ENCODE results near the gene TMX3.
A peak's percentile ranks its signal among the peaks of the same experiment; 100 is the strongest.

Gene TMX3

DNA sequence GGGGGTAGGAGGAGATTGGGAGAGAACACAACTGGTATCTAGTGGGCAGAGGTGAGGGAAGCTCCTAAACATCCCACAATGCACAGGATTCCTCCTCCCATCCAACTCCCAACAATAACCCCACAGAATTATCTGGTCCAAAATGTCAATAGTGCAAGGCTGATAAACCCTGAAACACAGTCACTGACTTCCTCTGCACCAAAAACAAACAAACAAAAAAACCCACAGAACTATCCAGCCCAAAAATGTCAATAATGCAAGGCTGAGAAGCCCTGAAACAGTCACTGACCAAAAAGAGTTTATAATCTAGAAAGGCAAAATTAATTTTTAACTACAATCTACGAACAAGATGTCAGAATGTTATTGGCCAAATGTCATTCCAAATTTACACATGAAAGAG lies 9.8 kb downstream of the TMX3 start:
- DNase-seq, result no peak

DNA sequence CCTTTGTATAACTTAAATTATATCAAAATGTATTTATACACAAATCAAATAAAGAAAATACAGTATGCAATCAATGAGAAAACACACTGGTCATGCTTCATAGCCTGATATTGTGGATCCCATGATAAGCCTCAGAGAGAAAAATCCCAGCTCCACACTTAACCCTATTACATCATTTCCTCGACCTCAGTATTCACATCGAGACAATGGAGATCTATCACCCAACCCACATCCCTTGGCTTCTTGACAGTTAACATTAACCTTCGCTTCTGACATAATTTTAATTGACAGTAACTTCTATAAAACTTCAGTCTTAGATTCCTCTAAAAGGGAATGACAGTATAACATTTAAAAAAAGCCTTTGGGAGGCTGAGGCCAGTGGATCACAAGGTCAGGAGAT lies 11.6 kb downstream of the TMX3 start:
- no peak for DNase-seq

DNA sequence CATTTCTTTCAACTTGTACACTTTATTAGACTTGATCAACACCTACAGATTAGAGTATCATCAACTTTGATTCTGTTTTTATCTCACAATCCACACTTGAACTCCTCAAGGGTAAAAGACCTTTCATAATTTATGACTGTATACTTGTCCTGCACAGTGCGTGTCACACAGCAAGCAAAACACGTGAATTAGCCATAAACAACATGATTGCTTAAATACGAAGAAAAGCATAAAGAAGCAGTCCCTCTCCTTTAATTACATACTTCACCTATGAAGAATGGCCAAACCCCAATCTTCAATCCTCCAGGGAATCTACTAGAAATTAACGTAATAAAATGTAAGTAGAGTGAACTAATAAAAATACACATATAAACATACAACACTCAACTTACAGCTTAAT lies 13.6 kb downstream of the TMX3 start:
- DNase-seq, result no peak

DNA sequence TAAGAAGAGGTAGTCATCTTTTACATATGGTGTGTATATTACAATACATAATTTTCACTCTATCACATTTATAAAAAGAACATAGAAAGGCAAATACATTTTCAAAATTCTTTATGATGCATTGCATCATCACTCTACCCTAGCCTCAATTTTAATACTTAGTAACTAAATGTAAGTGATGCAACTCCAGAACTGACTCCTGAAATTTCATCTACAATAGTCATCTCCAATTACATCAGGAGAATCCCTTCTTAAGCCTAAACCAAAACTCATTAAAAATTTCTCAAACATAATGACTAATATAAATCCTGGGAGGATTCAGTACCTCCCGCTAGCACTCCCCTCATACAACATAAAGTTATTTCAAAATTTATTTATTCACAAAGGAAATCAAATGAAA lies 15.9 kb downstream of the TMX3 start:
- peak; percentile 8 for DNase-seq

DNA sequence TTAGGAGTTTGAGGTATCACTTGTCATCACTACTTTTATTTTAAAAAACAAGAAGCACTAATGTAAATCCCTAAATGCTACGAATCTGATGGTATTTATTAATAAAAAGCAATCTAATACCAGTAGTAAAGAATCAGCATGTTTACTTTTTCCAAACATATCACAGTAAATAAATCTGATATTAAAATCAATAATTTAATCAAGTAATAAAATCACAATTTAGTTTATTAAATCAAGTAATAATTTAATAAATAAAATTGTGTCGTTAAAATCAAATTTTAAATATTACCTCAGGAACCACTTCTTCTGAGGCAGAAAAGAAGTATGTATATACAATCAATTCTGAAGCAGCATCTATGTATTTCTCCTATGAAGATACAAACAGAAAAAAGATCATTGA lies 18.0 kb downstream of the TMX3 start:
- no peak for DNase-seq

DNA sequence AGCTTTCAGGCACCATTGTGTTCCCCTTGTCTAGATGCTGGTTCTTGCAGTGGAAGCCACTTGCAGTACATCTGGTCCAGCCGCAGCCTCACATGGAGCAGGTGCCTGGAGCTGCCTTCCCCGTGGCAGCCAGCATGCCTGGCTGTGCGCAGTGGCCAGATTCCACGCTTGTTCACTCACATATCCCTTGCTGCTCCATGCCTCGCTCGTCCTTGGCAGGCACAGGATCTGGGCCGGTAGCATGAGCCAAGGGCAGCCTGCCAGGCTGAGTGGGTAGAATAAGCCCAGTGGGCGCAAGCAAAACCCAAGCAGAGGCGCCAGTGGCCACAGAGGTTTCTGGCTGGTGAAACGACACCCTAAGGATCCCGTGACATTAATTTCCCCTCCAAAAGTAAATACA lies 20.6 kb downstream of the TMX3 start:
- DNase-seq, result no peak

DNA sequence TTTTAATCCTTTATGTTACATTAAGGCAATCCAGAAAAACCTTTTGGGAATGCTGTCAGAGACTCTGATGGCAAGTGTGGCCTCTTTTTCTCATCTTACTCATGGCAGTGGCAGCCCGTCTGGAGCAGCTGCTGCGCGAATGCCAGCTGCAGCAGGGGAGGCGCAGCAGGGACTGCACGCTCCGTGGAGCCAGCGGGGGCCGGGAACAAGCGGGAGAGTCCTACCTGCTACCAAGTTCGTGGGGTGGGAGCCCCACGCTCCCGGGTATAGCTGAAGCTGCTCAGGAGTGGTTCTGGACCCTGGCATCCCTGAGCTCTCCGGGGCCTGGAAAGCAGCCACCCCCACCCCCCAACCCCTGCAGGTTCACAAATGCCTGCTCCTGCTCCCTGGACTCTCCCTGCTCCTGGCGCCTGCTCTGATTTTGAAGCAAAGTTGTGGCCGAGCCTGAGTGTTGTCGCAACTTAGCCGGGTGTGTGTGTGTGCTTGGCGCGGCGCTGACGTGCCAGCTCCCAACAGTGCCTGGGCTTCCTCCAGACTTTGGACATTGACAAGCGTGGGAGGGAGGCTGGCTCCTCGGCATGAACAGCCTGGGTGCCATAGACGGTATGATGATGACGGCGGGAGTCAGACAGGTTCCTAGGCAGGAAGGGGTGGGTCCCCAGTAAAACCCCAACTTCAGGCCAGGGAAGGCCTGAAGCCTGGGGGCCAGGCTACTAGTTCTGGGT lies 21.7 kb downstream of the TMX3 start:
- DNase-seq, result no peak

DNA sequence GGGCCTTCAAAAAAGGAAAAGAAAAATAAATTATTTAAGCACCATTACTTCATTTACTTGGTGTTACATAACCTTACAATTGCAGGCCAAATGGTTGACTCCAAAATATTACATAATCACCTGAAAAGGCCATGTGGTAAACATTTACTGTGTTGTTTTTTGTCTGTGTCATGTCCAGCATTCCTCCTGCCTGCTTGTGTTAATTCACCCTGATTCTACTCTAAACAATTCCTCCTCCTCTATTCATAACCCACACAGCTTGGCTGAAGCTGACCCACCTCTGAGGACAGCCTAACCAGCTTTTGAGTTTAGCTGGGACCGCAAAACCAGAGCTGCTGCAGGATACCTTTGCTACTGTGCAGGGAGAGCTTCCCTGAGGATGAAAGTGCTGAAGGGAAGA lies 35.4 kb downstream of the TMX3 start:
- no peak for DNase-seq

DNA sequence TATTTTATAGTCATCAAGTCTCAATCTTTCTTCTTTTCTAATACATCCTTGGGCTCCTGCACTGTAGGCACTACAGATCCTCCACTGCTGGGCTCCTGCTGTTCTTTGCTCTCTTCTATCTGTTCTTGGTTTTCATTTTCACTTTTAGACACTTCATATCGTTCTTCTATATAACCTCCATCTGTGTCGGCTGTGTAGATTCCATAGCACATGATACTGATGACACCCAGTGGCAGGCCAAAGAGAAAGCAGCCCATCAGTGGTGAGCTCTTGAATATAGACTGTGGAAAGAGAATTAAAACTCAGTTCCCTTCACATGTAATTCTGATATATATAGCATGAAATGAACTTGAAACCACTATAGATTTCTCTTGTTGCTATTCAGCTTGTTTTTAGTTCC lies 38.0 kb downstream of the TMX3 start:
- DNase-seq, result no peak

DNA sequence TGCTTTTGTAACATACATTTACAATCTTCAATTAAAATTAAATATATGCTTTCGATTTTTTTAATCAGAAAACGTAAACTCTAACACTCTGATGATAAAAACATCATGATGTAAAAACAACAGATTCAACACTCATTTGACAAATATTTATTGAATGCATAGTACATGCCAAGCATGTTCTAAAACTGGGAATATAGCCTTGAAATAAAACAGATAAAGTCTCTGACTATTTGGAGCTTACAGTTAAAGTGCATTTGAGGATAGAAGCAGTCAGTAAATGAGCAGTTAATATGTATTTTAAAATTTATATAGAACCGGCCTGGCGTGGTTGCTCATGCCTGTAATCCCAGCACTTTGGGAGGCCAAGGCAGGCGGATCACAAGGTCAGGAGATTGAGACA lies 47.8 kb downstream of the TMX3 start:
- no peak for DNase-seq

DNA sequence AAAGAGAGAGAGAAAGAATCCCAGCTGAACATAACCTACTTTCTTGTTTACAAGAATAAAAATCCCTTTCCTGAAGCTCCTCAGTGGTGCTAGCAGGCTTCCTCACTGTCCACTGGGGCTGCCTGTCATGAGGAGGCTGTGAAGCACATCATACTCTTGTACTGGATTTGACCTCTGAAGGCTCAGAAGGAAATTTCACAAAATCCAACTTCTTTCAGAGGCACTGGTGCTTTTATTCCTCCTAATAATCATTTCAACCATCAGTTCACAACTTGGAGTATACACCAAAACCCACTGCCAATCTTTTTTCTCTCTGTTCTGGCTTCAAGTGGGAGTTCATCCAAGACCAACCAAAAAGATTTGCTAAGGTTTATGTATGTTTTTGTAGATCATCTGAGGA lies 48.5 kb downstream of the TMX3 start:
- DNase-seq, result no peak

DNA sequence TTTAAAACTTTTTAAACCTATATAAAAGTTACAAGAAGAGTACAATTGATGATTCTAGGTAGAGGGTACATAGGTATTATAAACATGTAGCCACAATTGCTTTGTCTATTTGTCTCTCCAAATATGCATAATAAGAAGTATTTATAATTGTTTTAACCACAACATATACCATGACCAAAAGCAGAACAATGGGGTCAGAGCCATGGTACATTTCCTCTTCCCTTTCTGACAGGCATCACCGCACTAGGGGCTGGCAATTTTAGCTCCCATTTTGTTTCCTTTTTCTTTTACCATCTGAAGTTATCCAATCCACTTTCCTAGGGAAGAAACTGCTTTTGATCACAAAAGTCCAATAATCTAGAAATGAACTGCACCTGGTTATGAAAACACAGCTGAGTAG lies 49.3 kb downstream of the TMX3 start:
- DNase-seq, result no peak

DNA sequence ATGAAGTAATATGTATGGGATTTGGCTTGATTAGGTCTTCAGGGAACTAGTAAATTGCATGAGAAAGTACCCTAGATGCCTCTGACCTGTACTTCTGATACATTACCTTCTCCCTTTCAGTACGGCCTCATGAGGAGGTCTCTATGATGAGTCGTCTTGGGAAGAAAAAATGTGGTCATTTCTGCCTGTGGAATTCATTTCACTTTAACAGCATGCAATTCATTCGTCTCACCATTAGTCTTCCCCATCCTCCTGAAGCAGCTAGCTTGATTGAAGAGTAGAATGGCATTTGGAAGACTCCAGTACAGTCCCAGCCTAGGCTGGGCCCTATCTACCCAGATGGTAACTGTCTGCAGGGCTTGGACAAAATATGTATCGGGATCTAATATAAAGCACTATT lies 52.2 kb downstream of the TMX3 start:
- DNase-seq, result peak; percentile 38

DNA sequence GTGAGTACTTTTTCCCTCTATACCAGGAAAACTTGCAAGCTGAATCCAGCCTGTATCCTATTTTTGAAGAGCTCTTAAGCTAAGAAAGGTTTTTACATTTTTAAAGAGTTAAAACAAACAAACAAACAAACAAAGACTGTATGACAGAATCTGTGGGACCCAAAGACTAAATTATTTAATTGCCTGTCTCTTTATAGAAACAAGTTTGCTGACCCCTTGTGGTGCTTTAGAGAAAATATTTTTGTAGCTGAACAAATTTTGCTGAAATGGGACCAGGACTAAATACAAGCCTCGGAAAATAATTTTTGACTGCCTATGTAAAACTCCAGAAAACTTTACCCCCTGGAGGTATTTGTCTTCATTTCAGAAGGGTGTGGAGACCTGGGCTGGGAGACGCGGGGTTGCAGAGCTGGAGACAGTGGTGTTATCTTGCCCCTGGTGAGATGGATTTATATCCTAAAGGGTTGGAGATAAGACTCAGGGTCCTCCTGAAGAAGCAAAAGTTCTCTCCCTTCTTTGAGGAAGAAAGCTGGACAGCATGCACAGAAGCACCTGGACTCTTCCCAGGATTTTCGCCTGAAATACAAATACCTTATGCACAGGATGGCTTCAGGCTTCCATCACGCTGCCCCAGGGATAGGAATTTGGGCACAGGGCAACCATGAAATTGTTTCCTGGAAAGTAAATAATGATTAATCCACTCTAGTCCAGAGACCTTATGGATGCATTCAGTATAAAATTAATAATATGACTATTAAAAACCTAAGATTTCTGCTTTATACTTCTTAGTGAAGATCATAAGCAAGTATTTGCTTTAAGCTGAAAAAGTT lies 54.3 kb downstream of the TMX3 start:
- no peak for DNase-seq

DNA sequence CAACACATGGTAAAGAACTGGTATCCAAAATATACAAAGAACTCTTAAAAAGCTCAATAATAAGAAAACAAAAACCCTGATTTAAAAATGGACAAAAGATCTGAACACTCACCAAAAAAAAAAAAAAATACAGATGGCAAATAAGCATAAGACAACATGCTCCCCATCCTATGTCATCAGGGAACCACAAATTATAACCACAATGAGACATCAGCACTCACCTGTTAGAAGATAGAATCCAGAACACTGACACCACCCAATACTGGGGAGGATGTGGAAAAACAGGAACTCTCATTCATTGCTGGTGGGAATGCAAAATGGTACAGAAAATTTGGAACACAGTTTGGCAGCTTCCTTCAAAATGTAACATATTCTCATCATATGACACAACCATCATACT lies 66.7 kb downstream of the TMX3 start:
- DNase-seq, result no peak

DNA sequence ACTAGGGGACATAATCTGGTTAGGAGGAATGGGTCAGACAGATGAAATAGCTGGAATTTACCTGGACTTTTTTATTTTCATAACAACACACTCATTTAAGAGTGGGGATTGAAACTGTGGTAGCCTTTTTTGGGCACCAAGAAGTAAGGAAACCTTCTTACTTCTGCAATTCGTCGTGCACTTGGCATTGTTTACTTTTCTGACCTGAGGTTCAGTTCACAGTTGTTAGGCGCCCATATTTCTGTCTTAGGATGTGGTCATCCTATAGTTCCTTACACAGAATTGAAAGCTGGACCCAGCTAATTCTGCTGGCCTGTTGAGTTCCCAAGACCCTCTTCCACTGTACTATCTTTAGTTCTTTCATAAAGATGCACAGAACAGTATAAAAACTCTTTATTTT lies 72.9 kb downstream of the TMX3 start:
- no peak for DNase-seq

DNA sequence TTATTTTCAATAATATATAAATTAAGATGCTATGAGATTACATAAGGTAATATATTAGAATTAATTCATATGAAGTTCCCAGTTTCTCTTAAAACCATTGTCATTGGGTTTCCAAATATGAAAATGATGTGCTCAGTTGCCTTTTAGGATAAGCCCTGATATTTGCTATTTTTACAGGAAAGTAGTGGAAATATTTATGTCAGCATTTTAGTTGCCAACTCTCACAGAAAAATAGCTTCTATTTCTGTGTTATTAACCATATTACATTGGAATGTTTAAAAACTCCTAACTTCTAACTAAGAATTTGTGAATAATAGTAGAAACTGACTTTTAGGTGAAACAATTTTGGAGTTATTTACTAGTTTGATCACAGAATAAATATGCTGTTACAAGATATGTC lies 74.0 kb downstream of the TMX3 start:
- no peak for DNase-seq

DNA sequence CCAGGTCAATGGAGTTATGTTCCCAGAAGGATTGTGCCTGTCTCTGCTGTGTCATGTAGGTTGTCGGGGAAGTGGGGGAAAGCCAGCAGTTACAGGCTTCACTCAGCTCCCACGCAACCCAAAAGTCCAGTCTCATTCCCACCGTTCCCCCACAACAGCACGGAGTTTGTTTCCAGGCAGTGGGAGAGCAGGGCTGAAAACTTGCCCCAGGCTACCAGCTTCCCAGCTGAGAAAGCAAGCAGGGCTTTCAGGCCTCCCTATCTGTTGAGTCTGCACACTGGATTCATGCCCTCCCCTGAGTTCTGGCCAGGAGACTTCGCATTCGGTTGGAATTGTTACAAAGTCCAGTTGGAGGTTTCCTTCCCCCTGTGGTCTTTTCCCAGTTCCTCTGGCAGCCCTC lies 76.3 kb downstream of the TMX3 start:
- DNase-seq, result no peak

DNA sequence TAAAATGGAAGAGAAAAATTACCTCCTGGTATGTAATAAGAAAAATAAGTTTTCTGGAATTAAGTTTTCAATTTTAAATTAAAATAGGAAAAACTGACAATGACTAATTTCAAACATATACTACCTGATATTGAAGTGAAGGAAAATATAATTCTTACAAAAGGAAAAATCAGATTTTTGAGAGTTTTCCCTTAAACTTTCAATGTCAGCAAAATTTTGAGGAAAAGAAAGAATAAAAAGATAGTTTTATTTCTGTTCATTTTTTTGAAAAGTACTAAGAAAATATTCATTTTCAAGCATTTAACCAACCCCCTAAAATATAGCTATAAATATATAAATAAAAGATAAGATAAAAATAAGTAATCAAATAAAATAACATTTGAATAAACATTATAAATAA lies 87.1 kb downstream of the TMX3 start:
- DNase-seq, result no peak
